GM12878 (cell line): Measurements from ENCODE around the gene C3orf22. TPM values are rescaled to one million over a fixed set of nuclear protein-coding genes. Genes with fewer than 3 reads are reported as not detected.

Experiments
- ATAC-seq: fragments of 200-7000 bp; cut with Tn5 transposase; 3 replicates; pipeline ENCODE4 v1.9.1; 2020; ENCODE audit warnings: mild to moderate bottlenecking, moderate library complexity
- BruUV-seq: library from RNA; stranded (reverse); fragments of 400-500 nt; replicated peaks from 2 replicates; lab custom pipeline; 2021; lab: Mats Ljungman, UMichigan
- CTCF ChIA-PET: fragments of 300-600 bp; sonication (Branson Sonifier 250); formaldehyde crosslinking; extraction: SDS; loops from one replicate; lab custom pipeline; 2021; ENCODE audit warnings: inconsistent platforms; lab: Yijun Ruan, JAX
- POLR2A ChIA-PET: fragments of 350-600 bp; formaldehyde crosslinking; extraction: SDS; loops from one replicate; lab custom pipeline; 2021; ENCODE audit warnings: inconsistent platforms; lab: Charles Lee
- RAD21 ChIA-PET: fragments of 300-600 bp; sonication (Branson Sonifier 250); formaldehyde crosslinking; loops from one replicate; lab custom pipeline; 2023; ENCODE audit warnings: antibody characterized with exemption; ENCODE audit not compliant: unreplicated experiment; lab: Charles Lee
- SMC1A ChIA-PET: fragments of 300-600 bp; sonication (Branson Sonifier 250); formaldehyde crosslinking; loops from one replicate; lab custom pipeline; 2023; ENCODE audit not compliant: unreplicated experiment, uncharacterized antibody; lab: Charles Lee
- DNase-seq: peaks from one replicate; pipeline ENCODE4 v3.0.0-alpha.2; 2011; ENCODE audit warnings: low read depth, low spot score
- FAIRE-seq: peaks from 3 replicates; lab custom pipeline; 2011; peaks lifted over from hg19 to GRCh38; lab: Jason Lieb, UNC
- H2AFZ ChIP-seq: 2 replicates; pipeline ENCODE4 v1.6.0; 2011; ENCODE audit warnings: low read depth, low read length, control low read depth; ENCODE audit not compliant: control insufficient read depth
- H3K27ac ChIP-seq: 2 replicates; pipeline ENCODE4 v1.5.1; 2011; ENCODE audit warnings: control low read depth; ENCODE audit not compliant: control insufficient read depth, insufficient read depth
- H3K27me3 ChIP-seq, 2 experiments: replicated peaks in 1 of 2; 2 replicates each; pipeline versions ENCODE4 v1.6.0 to v1.6.1; 2011; ENCODE audit warnings: low read length in 1 of 2; ENCODE audit not compliant: control insufficient read depth in 2 of 2, insufficient read depth in 2 of 2
- H3K36me3 ChIP-seq, 2 experiments: 2 replicates each; pipeline ENCODE4 v1.5.1; 2011; ENCODE audit warnings: low read length in 1 of 2; ENCODE audit not compliant: control insufficient read depth in 2 of 2, insufficient read depth in 2 of 2
- H3K4me1 ChIP-seq: 2 replicates; pipeline ENCODE4 v1.6.1; 2011; ENCODE audit warnings: mild to moderate bottlenecking, low read length, moderate library complexity, mixed read lengths; ENCODE audit not compliant: control insufficient read depth, insufficient read depth
- H3K4me2 ChIP-seq: 2 replicates; pipeline ENCODE4 v1.6.0; 2011; ENCODE audit warnings: control low read depth; ENCODE audit not compliant: control insufficient read depth, insufficient read depth
- H3K4me3 ChIP-seq: fragments of 200-600 bp; sonication (generic); 2 replicates; pipeline ENCODE4 v1.5.1; 2016
- H3K79me2 ChIP-seq: 2 replicates; pipeline ENCODE4 v1.6.0; 2011; ENCODE audit warnings: low read length; ENCODE audit not compliant: control insufficient read depth, insufficient read depth
- H3K9ac ChIP-seq: 2 replicates; pipeline ENCODE4 v1.8.0; 2011; ENCODE audit warnings: low read length, control low read depth, mixed read lengths; ENCODE audit not compliant: control insufficient read depth, insufficient read depth
- H3K9me3 ChIP-seq: replicated peaks from 3 replicates; pipeline ENCODE4 v1.5.1; 2011; ENCODE audit warnings: mild to moderate bottlenecking, low read length; ENCODE audit not compliant: control insufficient read depth, insufficient read depth
- H4K20me1 ChIP-seq: 2 replicates; pipeline ENCODE4 v1.6.0; 2011; ENCODE audit not compliant: control insufficient read depth, insufficient read depth
- RUNX3 ChIP-seq: IDR thresholded peaks from 2 replicates; pipeline ENCODE4 v1.6.1; 2012; ENCODE audit warnings: low read length, inconsistent platforms
- SMC3 ChIP-seq: IDR thresholded peaks from 2 replicates; pipeline ENCODE4 v1.6.1; 2011; ENCODE audit warnings: low read length, improper control_type of control experiment, borderline replicate concordance
- SP1 ChIP-seq: IDR thresholded peaks from one replicate; pipeline ENCODE4 v1.6.1; 2011; ENCODE audit warnings: low read depth, low read length
- ZBED1 ChIP-seq: IDR thresholded peaks from 2 replicates; pipeline ENCODE4 v1.6.1; 2016; ENCODE audit warnings: borderline replicate concordance
- WGBS: methylation state at CpG from one replicate; pipeline ENCODE4 v1.1.6; 2016; ENCODE audit warnings: low lambda C conversion rate; ENCODE audit not compliant: insufficient replicate concordance, insufficient coverage; ENCODE audit errors: missing lambda C conversion rate; 5-methylcytosine and 5-hydroxymethylcytosine counted together
- in situ Hi-C: fragments of 300-500 bp; cut with MboI; formaldehyde crosslinking; loops from 9 replicates; pipeline ENCODE4 v1.14.3; 2018; ENCODE audit warnings: mixed read lengths
- intact Hi-C: fragments of 100-400 bp; cut with micrococcal nuclease; formaldehyde crosslinking; loops from one replicate; pipeline ENCODE4 v1.14.2; 2022; ENCODE audit not compliant: unreplicated experiment
- polyA plus RNA-seq, 11 experiments: library from polyadenylated mRNA; depleted of rRNA in 4 of 11; unstranded in 6 of 11; stranded (reverse) in 5 of 11; fragments of >200 nt; fragmentation: Nextera tagmentation in 4 of 11; fragmentation: Illumina TruSeq in 1 of 11; extraction: Ambion mirVana in 4 of 11; extraction: Trizol in 1 of 11; gene quantifications; 1 replicate in 1 of 11; 2 replicates in 10 of 11; pipeline versions ENCODE4 v1.2.1 to v1.2.3, GENCODE V29; 2011 to 2016; ENCODE audit warnings: inconsistent platforms in 2 of 11, missing spikeins in 2 of 11, low read depth in 1 of 11
- total RNA-seq, 4 experiments: library from RNA; depleted of rRNA in 3 of 4; stranded (reverse); fragments of >200 nt in 3 of 4; fragmentation: Illumina TruSeq in 1 of 4; extraction: Trizol in 1 of 4; gene quantifications; 2 replicates each; pipeline versions ENCODE4 v1.2.1 to v1.2.3, GENCODE V29; 2013 to 2021
- TF ChIP-seq, protein P1 (sequence below): fragments of 450-650 bp; formaldehyde crosslinking; IDR thresholded peaks from 2 replicates; pipeline ENCODE4 v1.5.0; 2022; ENCODE audit warnings: mild to moderate bottlenecking, missing genetic modification characterization
- TF ChIP-seq, protein P2 (sequence below): IDR thresholded peaks from 2 replicates; pipeline ENCODE4 v1.6.1; 2011; ENCODE audit warnings: mild to moderate bottlenecking, low read depth, low read length, moderate library complexity; ENCODE audit not compliant: insufficient replicate concordance
- TF ChIP-seq, protein P3 (sequence below): fragments of 450-650 bp; IDR thresholded peaks from 2 replicates; pipeline ENCODE4 v1.6.1; 2016; ENCODE audit warnings: mild to moderate bottlenecking

The C3orf22 gene
- total and polyA plus RNA-seq, 10 of the 15 experiments (the other 5 are each of a cell fraction or from before 2014, with no cell fraction given) = not detected

DNA sequence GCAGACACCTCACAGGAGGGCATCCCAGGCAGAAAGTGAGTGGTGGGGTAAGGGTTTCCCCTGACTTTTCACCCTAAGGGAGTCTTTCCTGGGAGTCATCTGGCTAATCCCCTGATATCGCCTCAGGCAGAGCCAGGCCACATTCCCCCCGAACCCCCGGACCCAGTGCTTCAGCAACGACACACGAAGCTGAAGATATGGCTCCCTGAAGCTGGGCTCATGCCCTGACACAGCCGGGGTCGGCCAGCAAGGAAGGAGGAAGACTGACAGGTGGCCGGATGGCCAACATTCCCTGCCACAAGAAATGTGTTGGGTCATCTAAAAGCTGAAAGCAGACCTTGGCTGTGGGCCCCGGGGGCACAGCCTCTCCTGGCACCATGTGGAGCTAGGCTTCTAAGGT lies 20.4 kb downstream of the C3orf22 start:
- TF ChIP-seq, protein P1, sequence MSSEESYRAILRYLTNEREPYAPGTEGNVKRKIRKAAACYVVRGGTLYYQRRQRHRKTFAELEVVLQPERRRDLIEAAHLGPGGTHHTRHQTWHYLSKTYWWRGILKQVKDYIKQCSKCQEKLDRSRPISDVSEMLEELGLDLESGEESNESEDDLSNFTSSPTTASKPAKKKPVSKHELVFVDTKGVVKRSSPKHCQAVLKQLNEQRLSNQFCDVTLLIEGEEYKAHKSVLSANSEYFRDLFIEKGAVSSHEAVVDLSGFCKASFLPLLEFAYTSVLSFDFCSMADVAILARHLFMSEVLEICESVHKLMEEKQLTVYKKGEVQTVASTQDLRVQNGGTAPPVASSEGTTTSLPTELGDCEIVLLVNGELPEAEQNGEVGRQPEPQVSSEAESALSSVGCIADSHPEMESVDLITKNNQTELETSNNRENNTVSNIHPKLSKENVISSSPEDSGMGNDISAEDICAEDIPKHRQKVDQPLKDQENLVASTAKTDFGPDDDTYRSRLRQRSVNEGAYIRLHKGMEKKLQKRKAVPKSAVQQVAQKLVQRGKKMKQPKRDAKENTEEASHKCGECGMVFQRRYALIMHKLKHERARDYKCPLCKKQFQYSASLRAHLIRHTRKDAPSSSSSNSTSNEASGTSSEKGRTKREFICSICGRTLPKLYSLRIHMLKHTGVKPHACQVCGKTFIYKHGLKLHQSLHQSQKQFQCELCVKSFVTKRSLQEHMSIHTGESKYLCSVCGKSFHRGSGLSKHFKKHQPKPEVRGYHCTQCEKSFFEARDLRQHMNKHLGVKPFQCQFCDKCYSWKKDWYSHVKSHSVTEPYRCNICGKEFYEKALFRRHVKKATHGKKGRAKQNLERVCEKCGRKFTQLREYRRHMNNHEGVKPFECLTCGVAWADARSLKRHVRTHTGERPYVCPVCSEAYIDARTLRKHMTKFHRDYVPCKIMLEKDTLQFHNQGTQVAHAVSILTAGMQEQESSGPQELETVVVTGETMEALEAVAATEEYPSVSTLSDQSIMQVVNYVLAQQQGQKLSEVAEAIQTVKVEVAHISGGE (CRISPR knock-in tag) = no peak
- TF ChIP-seq, protein P2, sequence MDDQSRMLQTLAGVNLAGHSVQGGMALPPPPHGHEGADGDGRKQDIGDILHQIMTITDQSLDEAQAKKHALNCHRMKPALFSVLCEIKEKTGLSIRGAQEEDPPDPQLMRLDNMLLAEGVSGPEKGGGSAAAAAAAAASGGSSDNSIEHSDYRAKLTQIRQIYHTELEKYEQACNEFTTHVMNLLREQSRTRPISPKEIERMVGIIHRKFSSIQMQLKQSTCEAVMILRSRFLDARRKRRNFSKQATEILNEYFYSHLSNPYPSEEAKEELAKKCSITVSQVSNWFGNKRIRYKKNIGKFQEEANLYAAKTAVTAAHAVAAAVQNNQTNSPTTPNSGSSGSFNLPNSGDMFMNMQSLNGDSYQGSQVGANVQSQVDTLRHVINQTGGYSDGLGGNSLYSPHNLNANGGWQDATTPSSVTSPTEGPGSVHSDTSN = no peak
- TF ChIP-seq RUNX3 (no peak), SP1 (no peak), SMC3 (no peak), ZBED1 (no peak)
- TF ChIP-seq, protein P3, sequence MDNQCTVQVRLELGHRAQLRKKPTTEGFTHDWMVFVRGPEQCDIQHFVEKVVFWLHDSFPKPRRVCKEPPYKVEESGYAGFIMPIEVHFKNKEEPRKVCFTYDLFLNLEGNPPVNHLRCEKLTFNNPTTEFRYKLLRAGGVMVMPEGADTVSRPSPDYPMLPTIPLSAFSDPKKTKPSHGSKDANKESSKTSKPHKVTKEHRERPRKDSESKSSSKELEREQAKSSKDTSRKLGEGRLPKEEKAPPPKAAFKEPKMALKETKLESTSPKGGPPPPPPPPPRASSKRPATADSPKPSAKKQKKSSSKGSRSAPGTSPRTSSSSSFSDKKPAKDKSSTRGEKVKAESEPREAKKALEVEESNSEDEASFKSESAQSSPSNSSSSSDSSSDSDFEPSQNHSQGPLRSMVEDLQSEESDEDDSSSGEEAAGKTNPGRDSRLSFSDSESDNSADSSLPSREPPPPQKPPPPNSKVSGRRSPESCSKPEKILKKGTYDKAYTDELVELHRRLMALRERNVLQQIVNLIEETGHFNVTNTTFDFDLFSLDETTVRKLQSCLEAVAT = no peak
- TF ChIP-seq, all 136 proteins: peak for 0
- Histone ChIP-seq H3K79me2 (no peaks in the 10 kb centered on the region), H3K9me3 (no peaks in the 10 kb centered on the region), H3K4me1 (no peaks in the 10 kb centered on the region), H3K27me3 (peaks cover 0 to 2% of the 10 kb centered on the region in 2 experiments; a peak in 2 of 4 replicates), H3K4me2 (no peak overlapping the region), H3K4me3 (no peak overlapping the region), H4K20me1 (no peaks in the 10 kb centered on the region), H2AFZ (no peak overlapping the region), H3K9ac (no peak overlapping the region), H3K36me3 (no peaks in the 10 kb centered on the region), H3K27ac (no peak overlapping the region)
- POLR2A ChIA-PET = no interaction called here
- in situ Hi-C loops = no loop called here
- ATAC-seq (no peak), DNase-seq (no peak), FAIRE-seq (no peak)
- RAD21 ChIA-PET = no interaction called here
- 43% methylated on average over 9 of the region's 9 CpGs for WGBS
- no TSS peak for BruUV-seq
- SMC1A ChIA-PET = interaction anchor here (1.1 kb wide), 1 partner anchor 11 kb away, joined by 3 read pairs; no protein-coding TSS in a partner anchor
- intact Hi-C loops = no loop called here
- CTCF ChIA-PET = no interaction called here
